Inflammatory macrophage treated with lipopolysaccharide for 1 hour (primary cell): ENCODE data around the gene PHF2.
"Not testable (repeated sequence)": the region's sequence is repeated elsewhere in the genome, so short reads cannot be mapped to it uniquely, and the experiment has no call there.

Experiments used
- DNase-seq, 2 donors: peaks; one replicate each; pipeline ENCODE4 v3.0.0-alpha.2; 2020 to 2022

The PHF2 gene

GRCh38 chr9:93655621-93656425, 79.4 kb downstream of the PHF2 start:
- DNase-seq: no peak

DNA sequence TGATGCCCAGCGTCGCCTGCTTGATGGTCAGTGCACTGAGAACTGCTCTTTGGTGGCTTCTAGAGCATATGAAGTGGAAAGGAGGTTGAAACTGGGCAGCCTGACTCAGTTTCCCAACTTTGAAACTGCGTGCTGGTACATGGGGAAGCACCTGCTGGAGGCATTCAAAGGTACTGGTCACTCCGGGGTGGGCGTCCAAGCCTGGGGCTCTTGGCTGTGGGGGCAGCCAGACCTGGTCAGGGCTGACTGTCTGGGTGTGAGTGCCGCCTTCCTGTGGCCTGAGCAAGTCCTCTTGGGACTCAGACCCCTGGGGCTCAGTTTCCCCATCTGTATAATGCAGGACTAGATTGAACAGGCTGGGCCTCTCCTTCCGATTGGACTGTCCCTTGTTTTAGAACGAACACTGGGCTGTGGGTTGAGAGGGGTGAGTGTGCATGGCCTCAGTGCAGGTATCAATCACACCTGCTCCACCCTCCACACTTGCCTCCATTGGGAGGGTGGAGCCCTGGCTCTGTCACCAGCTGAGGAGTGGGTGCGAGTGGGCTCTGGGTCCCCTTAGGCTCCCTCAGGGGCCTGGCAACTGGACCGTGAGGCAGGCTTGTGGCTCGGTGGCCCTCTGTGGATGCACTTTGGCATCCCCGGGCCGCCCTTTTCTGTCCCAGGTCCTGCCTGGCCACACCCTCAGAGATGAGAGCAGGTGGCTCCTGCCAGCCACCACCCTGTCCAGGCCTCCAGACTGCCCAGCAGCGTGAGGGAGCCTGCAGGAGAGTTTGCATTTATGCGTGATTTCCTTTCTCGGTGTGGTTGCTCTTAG, 80.2 kb downstream of the PHF2 start:
- no peak for DNase-seq

GRCh38 chr9:93657331-93658111, 81.1 kb downstream of the PHF2 start:
- no peak for DNase-seq

- no peak for DNase-seq
Measured at GRCh38 chr9:93658184-93658925, 82.0 kb downstream of the PHF2 start.

DNA sequence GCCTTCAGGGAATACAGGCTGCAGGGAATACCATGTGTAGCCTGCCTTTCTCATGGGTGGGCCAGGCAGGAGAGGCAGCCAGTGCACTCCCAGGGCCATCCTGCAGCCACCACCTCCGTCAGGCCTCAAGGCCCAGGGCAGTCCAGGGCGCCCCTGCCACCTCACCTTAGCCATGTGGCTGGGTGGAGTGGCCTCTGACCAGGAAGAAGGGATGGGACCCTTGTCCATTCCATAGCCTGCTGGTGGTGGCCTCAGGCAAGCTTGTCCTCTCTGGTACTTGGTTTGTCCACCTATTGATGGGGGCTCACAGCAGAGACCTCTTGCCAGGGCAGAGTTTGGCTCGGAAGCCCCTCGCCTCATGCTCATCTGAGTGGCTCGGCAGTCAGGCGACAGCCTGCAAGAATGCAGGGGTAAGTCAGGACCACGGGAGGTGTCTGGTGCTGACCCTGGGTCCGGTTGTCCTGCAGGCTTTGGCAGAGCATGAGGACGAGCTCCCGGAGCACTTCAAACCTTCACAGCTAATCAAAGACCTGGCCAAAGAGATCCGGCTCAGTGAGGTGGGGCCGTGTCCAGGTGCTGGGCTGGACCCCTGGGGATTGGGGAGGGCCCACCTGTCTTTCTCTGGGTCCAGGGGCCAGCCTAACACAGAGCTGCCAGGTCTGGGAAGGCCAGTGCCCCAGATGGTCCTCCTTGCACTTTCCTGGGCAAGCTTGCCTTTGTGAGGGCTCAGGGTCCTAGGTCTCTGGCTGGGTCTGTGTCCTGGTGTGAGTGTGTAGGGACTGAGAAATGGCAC, 82.9 kb downstream of the PHF2 start:
- DNase-seq: no peak

DNA sequence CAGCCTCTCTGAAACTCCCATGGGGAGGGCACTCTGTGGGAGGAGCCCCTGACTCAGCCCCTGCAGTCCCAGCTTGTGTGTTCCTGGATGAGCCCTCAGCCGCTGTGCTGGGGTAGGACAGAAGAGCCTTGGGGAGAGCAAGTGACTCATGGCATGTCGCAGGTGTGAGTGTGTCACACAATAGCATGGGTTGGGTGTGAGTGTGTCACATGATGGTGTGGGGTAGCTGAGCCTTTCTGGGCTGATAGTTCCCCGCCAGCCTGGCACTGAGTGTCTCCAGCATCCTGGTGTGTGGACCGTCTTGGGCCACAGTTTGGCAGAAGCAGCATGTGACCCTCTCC, 83.4 kb downstream of the PHF2 start:
- no peak for DNase-seq

- DNase-seq: no peak
Measured at GRCh38 chr9:93660352-93661046, 84.1 kb downstream of the PHF2 start.

DNA sequence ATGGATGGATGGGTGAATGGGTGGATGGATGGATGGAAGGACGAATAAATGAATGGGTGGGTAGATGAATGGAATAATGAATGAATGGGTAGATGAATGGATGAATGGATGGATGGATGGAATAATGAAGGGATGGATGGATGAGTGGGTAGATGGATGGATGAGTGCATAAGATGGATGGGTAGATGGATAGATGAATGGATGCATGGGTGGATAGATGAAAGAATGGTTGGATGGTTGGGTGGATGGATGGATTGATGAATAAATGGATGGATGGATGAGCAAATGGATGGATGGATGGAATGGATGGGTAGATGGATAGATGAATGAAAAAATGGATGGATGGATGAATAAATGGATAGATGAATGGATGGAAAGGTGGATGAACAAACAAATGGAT, 85.2 kb downstream of the PHF2 start:
- no peak for DNase-seq

- DNase-seq: no peak
Measured at GRCh38 chr9:93662016-93662638, 85.7 kb downstream of the PHF2 start.

GRCh38 chr9:93662952-93663572, 86.7 kb downstream of the PHF2 start:
- no peak for DNase-seq

DNA sequence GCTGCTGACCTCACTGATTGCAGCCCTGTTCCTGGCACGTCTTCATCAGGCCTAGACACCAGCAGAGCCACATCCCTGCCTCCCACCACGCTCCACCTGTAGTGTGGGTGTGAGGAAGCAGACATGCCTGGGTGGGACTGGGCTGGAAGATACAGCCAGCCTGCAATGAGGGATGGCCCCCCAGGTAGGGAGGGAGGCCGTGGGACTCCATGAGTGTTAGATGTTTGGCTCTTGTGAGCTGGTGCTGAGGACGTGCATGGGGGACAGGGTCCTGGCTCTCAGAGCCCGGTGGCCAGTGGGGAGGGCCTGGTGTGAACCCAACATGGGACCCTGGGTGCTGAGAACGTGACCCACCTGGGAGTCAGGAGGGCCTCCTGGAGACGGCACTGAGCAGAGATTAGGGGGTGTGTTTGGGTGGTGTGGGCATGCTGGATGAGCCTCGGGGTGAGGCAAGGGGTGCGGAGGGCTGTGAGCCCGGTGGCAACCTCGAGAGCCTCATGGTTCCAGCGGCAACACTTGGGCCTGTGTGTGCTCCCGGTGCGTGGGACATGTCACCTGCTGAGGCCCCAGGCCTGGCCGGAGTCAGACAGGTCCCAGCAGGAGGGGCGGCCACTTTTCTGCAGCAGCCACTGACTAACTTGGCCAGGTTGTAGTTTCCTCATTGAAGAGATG, 87.6 kb downstream of the PHF2 start:
- no peak for DNase-seq

- no peak for DNase-seq
Measured at GRCh38 chr9:93664549-93665120, 88.3 kb downstream of the PHF2 start.

DNA sequence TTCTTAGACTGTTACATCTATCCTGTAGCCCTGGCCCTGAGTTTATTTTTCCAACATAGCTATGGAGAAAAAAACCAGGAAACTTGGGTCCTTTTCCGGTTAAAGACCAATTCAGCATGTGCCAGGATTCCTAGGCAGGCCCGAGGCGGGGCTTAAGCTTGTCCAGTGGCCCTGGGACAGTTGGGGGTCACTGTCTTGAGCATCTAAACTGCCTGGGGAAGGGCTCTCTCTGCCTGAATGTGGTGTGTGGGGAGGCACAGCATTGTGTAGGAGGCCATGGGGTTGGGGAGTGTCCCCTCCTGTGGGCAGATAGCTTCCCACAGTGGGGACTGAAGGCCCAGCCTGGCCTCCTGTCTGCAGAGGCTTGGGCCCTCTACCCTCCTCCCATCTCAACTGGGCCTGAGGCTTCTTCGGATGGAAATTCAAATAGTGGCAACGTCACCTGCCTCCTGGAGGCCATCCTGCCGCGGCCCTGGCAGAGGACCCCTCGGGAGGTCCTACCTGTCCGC, 88.8 kb downstream of the PHF2 start:
- DNase-seq: no peak

GRCh38 chr9:93665637-93666438, 89.5 kb downstream of the PHF2 start:
- DNase-seq: no peak

DNA sequence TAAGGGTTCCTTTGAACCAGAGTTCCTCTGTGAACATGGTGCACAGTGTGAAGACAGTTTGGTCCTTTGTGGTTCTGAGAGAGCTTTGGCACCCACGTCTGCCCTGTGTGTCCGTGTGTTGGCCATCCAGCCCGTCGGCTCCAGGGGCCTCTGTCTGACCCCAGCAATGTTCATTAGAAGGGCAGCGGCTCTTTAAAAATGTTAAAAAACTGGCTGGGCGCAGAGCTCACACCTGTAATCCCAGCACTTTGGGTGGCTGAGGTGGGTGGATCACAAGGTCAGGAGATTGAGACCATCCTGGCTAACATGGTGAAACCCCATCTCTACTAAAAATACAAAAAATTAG, 90.0 kb downstream of the PHF2 start:
- DNase-seq: not testable (repeated sequence)

DNA sequence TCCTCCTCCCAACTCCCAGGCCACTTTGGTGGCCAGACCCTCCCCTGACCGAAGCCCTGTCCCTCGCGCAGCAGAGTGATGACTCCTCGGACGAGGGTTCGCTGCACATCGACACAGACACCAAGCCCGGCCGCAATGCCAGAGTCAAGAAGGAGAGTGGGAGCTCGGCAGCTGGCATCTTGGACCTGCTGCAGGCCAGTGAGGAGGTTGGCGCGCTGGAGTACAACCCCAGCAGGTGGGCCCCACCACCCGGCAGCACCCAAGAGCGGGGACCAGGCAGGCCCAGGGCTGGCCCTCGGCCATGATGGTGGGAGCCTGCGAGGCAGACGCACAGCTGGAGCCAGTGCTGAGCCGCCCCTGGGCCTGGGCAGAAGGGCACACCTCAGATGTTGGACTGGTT, 90.6 kb downstream of the PHF2 start:
- DNase-seq: no peak

DNA sequence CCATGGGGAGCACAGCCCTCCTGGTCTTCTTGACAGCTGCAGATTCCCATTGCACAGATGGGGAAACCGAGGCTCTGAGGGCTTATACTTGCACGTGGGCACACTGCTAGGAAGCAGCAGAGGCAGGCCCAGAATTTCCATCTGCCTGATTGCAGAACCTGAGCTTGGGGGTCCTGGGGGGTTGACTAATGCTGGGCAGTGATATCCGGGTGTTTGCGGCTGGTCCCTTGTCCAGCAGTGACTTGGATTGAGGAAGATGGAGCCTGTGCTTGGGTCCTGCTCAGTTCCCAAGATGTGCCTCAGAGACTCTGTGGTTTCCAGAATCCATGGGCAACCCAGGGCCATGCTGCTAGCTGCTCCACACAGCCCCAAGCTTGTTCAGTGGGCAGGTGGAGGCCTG, 91.2 kb downstream of the PHF2 start:
- DNase-seq: no peak

DNA sequence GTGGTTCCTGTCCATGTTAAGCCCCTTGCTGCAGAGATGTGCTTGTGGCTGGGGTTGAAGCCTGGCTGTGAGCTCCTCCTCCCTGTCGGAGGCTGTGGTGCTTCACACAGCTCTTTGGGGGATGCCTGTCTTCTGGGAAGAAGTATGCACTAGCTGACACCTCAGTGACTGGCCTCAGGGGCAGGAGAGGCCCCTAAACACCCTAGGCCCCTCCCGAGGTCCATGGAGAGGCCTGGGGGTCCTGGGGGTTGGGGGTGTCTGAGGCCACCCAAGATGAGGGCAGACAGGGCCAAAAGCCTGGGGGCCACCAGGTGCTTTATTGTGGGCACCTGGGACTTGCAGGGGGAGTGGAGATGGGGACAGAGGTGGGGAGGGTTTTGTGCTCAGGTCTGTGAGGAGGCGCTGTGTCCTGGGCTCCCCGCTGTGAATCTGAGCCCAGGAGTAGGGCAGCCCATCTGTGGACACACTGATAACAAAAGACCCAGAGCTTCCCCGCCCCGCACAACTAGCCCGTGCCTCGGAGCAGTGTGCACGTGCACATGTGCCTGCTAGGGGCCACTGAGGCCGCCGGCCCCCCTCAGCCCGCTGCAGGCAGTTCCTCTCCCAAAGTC, 92.0 kb downstream of the PHF2 start:
- no peak for DNase-seq
